HG03520 (cell line): ENCODE measurements around the gene CACNA1B.
"Not testable (repeated sequence)": the region's sequence is repeated elsewhere in the genome, so short reads cannot be mapped to it uniquely, and the experiment has no call there.

ENCODE experiments used
- ATAC-seq: cut with Tn5 transposase; IDR thresholded peaks from one replicate; pipeline ENCODE4 v1.9.1; 2021; ENCODE audit warnings: mild to moderate bottlenecking, moderate library complexity; ENCODE audit not compliant: unreplicated experiment

Gene CACNA1B

GRCh38 chr9:137877506-137878122 is at the start of gene CACNA1B:
Gene CACNA1B (plus strand): TSS chr9:137877782. CDS start chr9:137877934, 152 bp downstream.
- not testable (repeated sequence) for ATAC-seq

- no peak for ATAC-seq
Measured at GRCh38 chr9:137827908-137828526, 49.6 kb upstream of the CACNA1B start.

GRCh38 chr9:137828527-137829259 is 48.9 kb upstream of the CACNA1B start:
- ATAC-seq = no peak

GRCh38 chr9:137829260-137829996 is 48.2 kb upstream of the CACNA1B start:
- no peak for ATAC-seq

- ATAC-seq = no peak
Measured at GRCh38 chr9:137832191-137832700, 45.3 kb upstream of the CACNA1B start.

GRCh38 chr9:137832830-137833590 is 44.6 kb upstream of the CACNA1B start:
- no peak for ATAC-seq

- ATAC-seq = no peak
Measured at GRCh38 chr9:137833721-137834613, 43.6 kb upstream of the CACNA1B start.

GRCh38 chr9:137834846-137835546 is 42.6 kb upstream of the CACNA1B start:
- ATAC-seq = no peak

- ATAC-seq = no peak
Measured at GRCh38 chr9:137836151-137836830, 41.3 kb upstream of the CACNA1B start.

- no peak for ATAC-seq
Measured at GRCh38 chr9:137836831-137837241, 40.7 kb upstream of the CACNA1B start.

GRCh38 chr9:137837345-137838278 is 40.0 kb upstream of the CACNA1B start:
- no peak for ATAC-seq

GRCh38 chr9:137838576-137838975 is 39.0 kb upstream of the CACNA1B start:
- no peak for ATAC-seq

GRCh38 chr9:137843355-137843754 is 34.2 kb upstream of the CACNA1B start:
- no peak for ATAC-seq

- ATAC-seq = no peak
Measured at GRCh38 chr9:137851516-137852267, 25.9 kb upstream of the CACNA1B start.

- no peak for ATAC-seq
Measured at GRCh38 chr9:137853392-137853995, 24.1 kb upstream of the CACNA1B start.

- no peak for ATAC-seq
Measured at GRCh38 chr9:137860361-137860760, 17.2 kb upstream of the CACNA1B start.
